Measurements from ENCODE around the gene STRIP2.

- TF ChIP-seq CTCF (tag by site-specific recombination; IDR thresholded peaks at IDR 0.05), result no peak
- TF ChIP-seq TRIM28 (IDR thresholded peaks at IDR 0.05; ENCODE audit: borderline replicate concordance, low read length), result no peak
- no peak for TF ChIP-seq ZNF513 (tag by site-specific recombination; IDR thresholded peaks at IDR 0.05)
- no peak for TF ChIP-seq TCF7L2 (IDR thresholded peaks at IDR 0.05; ENCODE audit: borderline replicate concordance, low read depth, low read length)
- TF ChIP-seq ZNF24 (tag by site-specific recombination; IDR thresholded peaks at IDR 0.05), result no peak
Measured at GRCh38 chr7:129496653-129497052, 62.4 kb downstream of the STRIP2 start.

Data from HEK293 (cell line).